ENCODE results near the gene POC1B.

DNA sequence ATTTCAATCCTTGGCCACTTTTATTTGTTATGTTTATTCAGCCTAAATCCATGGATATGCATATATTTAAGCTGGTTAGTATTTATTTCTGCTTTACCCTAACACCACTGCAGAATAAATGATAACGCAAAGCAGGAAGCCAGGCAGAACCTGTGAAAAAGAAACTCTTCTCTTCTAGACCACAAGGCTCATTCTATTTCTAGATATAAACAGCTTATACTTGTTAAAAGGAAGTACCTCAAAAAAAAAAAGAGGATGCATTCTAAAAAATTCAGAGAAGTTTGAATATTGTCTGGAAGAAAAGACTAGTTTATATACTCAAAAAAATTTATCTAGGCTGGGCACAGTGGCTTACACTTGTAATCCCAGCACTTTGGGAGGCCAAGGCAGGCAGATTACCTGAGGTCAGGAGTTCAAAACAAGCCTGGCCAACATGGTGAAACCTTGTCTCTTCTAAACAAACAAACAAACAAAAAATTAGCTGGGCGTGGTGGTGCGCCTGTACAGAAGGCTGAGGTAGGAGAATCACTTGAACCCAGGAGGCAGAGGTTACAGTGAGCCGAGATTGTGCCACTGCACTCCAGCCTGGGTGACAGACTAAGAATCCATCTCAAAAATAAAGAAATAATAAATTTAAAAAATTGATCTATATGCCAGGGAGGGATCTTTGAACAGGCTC is 57.1 kb downstream of the POC1B start:
- TF ChIP-seq SP1 (IDR thresholded peaks at IDR 0.05) (no peak), CTCF (IDR thresholded peaks at IDR 0.05; ENCODE audit: low read depth, low read length, missing input control) (no peak), JUND (IDR thresholded peaks at IDR 0.05) (no peak), YY1 (IDR thresholded peaks at IDR 0.05) (no peak), RXRA (IDR thresholded peaks at IDR 0.05) (no peak), TAF1 (conservative IDR thresholded peaks at IDR 0.05) (no peak), GABPA (IDR thresholded peaks at IDR 0.05 in 1 of 2, conservative IDR thresholded peaks at IDR 0.05 in 1 of 2) (no peak), REST (IDR thresholded peaks at IDR 0.05) (no peak)
